Left colon (tissue), 2 donors: ENCODE results near the gene MICB. TPM values are rescaled to one million over a fixed set of nuclear protein-coding genes. Genes with fewer than 3 reads are reported as not detected.
"Not testable (repeated sequence)": the region's sequence is repeated elsewhere in the genome, so short reads cannot be mapped to it uniquely, and the experiment has no call there.

Source experiments
- ATAC-seq: fragments of 200-7000 bp; cut with Tn5 transposase; one replicate; pipeline ENCODE4 v1.9.1; 2020; ENCODE audit warnings: mild to moderate bottlenecking, moderate library complexity
- DNase-seq, 2 donors: peaks; one replicate each; pipeline ENCODE4 v3.0.0-alpha.2; 2020
- intact Hi-C, 2 donors: fragments of 100-400 bp; cut with DNase I in 1 of 2; cut with micrococcal nuclease in 1 of 2; formaldehyde crosslinking; loops; one replicate each; pipeline versions ENCODE4 v1.11.2 to v1.14.0; 2022; cut with DNase I, micrococcal nuclease
- total RNA-seq, 2 donors: library from RNA; stranded (reverse); fragmentation: NEBNext Ultra II Directional; extraction: Animal tissue kit (Norgen Biotek cat#: 25700); gene quantifications; one replicate each; pipeline ENCODE4 v1.2.1, GENCODE V29; 2021
- donor health status: DM: no; HTN: no; CAD: no.
- donor health status: DM: yes; HTN: yes; CAD: no.

Gene MICB
- total RNA-seq, 2 donors from 2014 or later, result 1.2 to 1.3 TPM

DNA sequence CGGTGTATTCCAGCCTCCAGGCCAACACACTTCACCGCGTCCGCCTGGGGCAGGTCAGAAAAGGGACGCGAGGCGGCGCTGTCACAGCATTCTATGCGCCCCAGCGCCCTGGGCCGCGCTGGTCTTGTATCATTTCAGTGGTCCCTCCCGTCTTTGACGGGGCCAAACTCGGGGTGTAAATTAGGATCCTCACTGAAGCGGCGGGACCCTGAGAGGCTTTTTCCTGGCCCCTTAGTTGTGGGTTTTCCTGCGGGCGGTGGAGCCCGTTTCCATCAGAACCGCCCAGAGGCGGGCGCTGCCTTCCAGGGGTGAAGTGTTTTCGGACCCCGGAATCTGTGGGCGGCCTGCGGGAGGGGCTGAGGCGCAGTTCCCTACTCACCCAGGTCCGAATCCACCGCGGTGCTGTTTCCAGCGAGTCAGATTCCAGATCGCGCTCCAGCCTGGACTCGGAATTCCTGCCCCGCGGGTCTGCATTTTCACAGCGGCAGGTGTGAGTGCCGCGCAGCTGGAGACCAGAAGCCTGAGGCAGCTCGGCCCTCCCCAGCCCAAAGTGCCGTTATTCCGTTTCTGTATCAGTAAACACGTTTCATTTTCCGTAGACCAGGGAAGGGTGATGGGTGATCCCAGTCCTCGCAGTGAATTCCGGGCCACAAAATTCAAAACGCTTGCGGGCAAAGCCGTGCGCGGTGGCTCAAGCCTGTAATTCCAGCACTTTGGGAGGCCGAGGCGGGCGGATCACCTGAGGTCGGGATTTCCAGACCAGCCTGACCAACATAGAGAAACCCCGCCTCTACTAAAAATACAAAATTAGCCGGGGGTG, 3.9 kb upstream of the MICB start:
- intact Hi-C loops, result no loop called here
- ATAC-seq (peak; percentile 68), DNase-seq (peak; percentile 76 to 93)

DNA sequence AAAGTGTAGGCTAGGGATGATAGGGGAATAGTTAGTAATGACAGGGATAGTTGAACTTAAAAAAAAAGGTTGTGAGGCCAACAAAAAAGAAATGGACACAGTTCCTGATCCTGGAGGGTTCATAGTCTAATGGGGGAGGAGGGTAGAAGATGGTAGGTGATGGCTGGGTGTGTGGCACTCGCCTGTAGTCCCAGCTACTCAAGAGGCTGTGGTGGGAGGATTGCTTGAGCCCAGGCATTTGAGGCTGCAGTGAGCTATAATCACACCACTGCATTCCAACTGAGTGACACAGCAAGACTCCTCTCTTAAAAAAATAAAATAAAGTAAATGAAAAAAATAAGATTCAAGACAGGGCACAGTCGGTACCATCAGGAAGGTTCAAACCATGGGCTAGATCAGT, 2.4 kb upstream of the MICB start:
- intact Hi-C loops, result no loop called here
- ATAC-seq (no peak), DNase-seq (no peak)

DNA sequence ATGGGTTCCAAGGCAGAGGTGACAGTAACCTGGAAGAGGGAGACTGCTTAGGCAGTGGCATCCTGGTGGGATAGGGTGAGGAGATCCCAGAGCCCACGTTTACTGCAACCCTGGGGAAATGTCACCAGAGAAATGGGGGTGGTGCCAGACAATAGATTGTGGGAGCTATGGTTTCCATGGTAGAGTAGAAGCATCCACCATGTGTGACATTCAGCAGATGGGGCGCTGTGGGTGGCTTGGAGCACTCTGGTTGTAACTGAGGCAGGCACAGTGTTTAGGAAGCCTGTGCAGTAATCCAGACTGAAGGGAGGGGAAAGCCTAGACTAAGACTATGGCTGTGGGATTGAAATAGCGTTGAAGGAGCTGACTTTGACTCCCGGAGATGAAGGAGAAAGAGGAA, 1.1 kb upstream of the MICB start:
- DNase-seq, ATAC-seq, intact Hi-C loops: not testable (repeated sequence)

DNA sequence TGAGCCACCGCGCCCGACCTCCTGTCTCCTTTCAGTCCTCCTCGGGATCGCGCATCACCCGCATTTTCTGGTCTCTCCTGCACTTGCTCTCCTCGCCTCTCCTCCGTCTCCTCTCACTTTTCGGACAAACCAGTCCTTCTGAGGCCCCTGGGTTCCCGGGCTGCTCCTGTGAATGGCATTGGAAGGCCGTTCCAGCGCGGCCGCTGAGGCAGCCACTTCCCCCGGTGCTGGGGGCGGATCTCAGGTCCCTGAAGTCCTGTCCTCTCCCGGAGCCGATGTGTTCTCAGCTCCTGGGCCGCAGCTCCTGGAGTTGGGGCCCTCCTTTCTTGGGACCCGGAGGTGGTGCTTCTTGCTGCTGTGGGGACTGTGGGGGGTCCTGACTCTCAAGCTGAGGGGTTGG, 803 bp downstream of the MICB start:
- intact Hi-C loops, result no loop called here
- DNase-seq (no peak), ATAC-seq (no peak)

DNA sequence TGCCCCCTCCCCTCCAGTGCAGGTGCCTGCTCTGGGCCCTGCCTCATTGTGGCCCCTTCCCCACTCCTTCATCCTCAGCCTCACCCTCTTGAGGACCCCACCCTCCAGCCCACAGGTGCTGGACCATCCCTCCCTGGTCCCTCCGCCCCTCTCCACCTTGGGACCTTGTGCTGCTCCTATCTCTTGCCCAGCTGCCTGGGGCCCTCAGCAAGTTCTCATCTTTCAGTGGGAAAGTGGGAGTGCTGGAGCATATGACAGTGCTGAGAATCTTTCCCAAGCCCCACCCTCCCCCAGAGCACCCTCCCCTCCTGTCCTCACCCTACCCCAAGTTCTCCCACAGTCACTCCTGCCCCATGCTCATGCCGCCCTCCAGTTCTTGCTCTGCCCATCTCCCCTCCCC, 1.7 kb downstream of the MICB start:
- ATAC-seq, DNase-seq, intact Hi-C loops: not testable (repeated sequence)

DNA sequence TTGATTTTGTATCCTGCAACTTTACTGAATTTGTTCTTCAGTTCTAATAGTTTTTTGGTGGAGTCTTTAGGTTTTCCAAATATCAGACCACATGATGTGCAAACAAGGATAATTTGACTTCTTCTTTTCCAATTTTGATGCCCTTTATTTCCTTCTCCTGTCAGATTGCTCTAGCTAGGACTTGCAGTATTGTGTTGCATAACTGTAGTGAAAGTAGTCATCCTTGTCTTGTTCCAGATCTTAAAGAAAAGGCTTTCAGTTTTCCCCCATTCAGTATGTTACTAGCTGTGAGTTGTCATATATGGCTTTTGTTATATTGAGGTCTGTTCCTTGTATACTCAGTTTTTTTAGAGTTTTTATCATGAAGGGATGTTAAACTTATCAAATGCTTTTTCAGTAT, 4.6 kb downstream of the MICB start:
- intact Hi-C loops, result no loop called here
- ATAC-seq (no peak), DNase-seq (no peak)

DNA sequence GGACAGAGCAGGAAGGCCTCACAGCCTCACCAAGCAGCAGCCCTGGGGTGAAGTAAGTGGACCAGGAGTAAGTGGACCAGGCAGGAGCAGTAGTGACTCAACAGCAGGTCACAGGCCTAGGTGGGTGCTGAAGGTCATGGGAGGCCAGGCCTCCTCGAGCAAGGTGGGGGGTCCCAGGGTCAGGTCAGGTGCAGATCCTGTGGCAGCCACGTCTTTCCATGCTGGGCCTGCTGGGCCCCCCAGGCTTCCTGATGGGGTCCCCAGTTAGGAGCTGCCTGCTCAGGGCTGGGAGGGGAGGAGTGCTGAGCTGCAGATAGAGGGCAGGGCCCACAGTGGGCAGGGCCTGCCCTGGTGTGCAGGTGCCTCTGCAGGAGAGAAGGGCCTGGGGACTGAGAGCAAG, 11.1 kb downstream of the MICB start:
- ATAC-seq, intact Hi-C loops: not testable (repeated sequence)

DNA sequence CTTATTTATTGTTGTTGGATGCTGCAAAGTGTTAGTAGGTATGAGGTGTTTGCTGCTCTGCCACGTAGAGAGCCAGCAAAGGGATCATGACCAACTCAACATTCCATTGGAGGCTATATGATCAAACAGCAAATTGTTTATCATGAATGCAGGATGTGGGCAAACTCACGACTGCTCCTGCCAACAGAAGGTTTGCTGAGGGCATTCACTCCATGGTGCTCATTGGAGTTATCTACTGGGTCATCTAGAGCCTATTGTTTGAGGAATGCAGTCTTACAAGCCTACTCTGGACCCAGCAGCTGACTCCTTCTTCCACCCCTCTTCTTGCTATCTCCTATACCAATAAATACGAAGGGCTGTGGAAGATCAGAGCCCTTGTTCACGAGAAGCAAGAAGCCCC, 12.1 kb downstream of the MICB start:
- DNase-seq, result no peak
- intact Hi-C loops, result no loop called here
- no peak for ATAC-seq

More for the DNA sequence above, 11.1 kb downstream of the MICB start:
- DNase-seq, result not testable (repeated sequence)

DNA sequence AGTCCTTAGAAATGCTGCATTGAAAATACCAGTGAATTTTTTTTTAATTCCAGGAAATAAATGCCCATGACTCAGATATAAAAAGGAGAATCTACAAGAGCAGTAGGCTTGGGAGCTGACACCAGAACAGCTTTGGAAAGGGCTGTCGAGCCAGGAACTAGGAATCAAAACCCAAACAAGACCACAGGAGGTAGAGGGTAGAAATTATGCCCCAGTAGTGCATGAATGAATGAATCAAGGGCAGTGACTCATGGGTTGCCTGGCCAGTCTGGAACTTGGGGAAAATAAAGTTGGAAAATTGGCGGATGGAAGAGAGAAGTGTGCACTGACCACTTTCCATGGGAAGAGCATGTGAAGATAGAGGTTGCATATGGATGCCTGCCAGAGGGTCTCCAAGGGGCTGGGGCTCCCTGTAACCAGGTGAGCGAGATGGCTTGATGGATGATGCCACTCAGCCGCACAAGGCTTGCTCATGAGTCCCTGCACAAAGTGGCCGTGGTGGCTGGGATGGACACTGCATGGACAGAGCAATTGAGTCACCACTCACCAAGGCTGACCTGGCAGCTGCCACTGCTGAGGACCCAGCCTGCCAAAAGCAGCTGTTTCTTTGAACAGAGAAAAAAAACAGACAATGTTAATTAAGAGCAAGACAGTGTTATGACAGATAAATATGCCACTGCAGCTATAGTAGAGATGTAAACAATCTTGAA, 15.7 kb downstream of the MICB start:
- ATAC-seq (no peak), DNase-seq (no peak)
- intact Hi-C loops, result no loop called here

DNA sequence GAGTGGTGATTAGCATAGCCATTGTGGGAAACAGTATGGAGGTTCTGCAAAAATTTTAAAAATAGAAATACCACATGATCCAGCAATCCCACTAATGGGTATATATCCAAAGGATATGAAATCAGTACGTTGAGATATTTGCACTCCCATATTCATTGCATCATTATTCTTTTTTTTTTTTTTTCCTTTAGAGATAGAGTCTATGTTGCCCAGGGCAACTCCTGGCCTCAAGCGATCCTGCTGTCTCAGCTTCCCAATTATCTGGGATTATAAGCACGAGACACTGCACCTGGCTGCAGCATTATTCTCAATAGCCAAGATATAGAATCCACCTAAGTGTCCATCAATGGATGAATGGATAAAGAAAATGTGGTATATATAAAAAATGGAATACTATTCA, 23.9 kb downstream of the MICB start:
- intact Hi-C loops, result no loop called here

DNA sequence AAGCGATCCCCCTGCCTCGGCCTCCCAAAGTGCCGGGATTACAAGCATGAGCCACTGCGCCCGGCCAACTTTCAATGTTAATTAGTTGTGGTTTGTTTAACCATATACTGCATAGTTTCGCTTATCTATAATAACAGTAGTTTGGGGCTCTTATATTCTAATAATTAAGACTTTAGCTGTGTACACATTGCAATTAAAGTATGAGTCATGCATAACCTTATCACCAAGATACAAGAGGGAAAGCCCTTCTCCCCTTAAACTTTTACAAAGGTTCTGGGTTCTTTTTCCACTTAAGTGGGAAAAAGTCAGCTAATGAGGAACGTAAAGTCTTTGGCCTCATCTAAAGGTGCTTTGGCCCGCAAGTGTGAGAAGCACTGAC, 27.6 kb downstream of the MICB start:
- DNase-seq, result no peak
- intact Hi-C loops, result no loop called here
- ATAC-seq, result no peak

More for the DNA sequence above, 23.9 kb downstream of the MICB start:
- DNase-seq, result no peak
- no peak for ATAC-seq

DNA sequence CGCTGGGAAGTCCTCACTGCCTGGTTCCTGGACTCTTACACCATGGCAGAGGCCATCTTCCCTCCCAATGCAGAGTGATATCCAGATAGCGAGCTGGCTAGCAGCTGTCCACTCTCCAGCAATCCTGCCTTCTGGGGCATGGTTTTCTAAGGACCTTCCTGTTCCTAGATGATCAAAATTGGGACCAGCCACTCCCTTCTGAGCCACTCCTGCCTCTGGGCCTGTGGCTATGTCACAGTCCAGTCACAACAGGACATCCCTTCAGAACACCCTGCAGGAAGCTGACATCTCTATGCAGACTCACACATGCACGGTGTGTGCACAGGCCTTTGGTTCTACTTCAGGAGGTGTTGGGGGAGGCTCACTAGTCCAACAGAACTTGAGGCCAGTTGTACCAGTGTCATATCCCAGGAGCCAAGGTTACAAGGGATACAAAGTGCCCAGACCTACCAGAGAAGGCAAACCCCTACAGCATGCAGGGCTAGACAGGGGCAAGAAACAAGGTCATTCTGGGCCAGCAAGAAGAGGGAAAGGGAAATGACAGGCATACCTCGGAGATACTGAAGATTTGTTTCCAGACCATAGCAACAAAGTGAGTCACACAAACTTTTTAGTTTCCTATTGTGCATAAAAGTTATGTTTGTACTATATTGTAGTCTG, 28.1 kb downstream of the MICB start:
- DNase-seq, result no peak
- intact Hi-C loops, result no loop called here
- no peak for ATAC-seq

DNA sequence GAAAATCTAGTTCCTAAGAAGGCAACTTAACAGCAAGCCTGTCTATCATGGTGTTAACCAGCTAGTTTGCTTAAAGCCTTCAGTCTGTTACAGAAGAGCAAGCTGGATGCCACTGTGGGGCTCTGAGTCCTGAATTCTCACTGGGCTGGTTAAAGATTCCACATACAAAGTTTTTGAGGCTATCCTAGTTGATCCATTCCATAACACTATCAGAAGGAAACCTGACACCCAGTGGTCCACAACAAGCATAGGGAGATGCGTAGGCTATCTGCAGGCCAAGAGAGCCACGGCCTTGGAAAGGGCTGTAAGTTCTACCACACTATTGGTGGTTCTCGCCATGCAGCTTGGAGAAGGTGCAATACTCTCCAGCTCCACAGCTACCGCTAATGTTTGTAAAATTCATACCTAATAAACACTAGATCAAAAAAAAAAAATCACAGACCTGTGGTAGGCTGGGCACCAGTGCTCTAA, 30.4 kb downstream of the MICB start:
- intact Hi-C loops, result no loop called here
- ATAC-seq (peak; percentile 6), DNase-seq (no peak)

DNA sequence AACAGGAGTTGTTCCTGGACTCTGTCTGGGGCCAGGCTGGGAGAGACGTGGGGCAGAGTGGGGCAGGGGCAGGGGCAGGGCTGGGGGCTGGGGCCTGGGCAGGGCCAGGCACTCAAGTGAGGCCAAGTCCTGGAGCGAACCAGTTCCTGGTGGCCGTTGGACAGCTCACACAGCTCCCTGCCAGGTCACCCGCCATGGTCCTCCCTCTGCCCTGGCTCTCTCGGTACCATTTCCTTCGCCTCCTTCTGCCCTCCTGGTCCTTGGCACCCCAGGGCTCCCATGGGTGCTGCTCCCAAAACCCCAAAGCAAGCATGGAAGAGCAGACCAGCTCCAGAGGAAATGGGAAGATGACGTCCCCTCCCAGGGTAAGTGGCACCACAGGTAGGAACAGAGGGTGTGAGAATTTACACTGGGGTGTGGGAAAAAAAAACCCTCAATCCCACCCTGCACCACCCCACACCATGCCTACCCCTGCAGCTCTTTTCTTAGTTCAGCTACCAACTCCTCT, 30.9 kb downstream of the MICB start, which contains the start of gene MCCD1:
MCCD1 (plus strand) TSS at position 142 of the 508 bp plus-strand sequence; CDS start at position 195, 53 bp downstream.
- peak; percentile 29 for ATAC-seq
- intact Hi-C loops, result no loop called here

DNA sequence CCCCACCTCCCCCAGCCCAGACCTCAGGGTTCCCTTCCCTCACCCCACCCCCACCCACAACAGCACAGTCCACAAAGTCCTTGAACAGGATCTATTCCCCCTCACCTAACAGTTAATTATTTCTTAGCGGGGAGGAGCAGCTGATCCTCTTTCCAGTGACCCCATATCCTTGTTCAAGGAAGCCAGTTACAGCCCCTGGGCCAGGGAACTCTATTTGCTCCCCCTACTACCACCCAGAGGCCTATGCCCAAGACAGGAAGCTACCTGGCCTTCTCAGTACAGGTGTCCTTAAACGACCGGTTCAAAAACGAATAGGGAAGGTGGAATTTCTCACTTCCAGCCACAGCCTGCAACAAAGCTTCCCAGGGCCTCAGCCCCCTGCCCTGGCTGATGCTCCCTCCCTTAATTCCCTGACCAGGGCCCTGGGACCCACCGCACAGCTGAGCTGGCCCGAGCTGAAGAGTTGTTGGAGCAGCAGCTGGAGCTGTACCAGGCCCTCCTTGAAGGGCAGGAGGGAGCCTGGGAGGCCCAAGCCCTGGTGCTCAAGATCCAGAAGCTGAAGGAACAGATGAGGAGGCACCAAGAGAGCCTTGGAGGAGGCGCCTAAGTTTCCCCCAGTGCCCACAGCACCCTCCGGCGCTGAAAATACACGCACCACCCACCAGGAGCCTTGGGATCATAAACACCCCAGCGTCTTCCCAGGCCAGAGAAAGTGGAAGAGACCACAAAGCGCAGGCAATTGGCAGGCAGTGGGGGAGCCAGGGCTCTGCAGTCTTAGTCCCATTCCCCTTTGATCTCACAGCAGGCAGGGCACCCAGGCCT, 31.6 kb downstream of the MICB start:
- ATAC-seq (peak; percentile 24), DNase-seq (no peak)
- intact Hi-C loops, result no loop called here

More for the DNA sequence above, 30.9 kb downstream of the MICB start, which contains the start of gene MCCD1:
- DNase-seq, result no peak

DNA sequence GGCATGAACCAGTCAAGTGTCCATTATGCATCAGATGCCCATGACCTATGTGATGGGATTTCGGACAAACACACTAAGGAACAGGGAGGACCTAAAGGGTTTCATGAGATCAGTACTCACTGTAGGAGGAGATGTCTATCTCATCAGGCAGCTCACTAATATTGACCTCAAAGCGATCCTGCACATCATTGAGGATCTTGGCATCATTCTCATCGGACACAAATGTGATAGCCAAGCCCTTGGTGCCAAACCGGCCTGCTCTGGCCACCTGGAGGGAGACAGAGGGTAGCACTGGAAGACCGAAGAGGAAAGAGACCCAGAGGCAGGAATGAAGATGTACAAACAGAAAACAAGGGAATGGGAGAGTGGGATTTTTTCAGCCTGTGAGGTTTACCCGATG, 32.7 kb downstream of the MICB start:
- intact Hi-C loops, result no loop called here
- ATAC-seq, result no peak
- no peak for DNase-seq

DNA sequence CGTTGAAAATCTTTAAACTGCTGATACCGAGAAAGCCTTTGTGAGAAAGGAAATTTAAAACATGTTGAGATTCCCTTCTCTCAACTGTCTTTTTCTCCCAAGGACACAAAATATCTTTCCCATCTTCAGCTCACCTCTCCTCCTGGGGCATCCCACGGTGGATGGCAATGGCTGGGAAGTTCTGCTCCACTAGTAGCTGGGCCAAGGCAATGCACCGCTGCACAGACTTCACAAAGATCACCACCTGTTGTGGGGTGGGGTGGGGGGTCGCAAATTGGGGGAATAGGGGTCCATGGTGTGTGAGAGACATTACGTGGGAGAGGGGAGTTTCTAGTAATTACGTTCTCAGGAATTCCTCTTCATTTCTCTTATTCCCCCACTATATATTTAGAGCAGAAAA, 33.2 kb downstream of the MICB start:
- intact Hi-C loops, result no loop called here
- no peak for ATAC-seq

DNA sequence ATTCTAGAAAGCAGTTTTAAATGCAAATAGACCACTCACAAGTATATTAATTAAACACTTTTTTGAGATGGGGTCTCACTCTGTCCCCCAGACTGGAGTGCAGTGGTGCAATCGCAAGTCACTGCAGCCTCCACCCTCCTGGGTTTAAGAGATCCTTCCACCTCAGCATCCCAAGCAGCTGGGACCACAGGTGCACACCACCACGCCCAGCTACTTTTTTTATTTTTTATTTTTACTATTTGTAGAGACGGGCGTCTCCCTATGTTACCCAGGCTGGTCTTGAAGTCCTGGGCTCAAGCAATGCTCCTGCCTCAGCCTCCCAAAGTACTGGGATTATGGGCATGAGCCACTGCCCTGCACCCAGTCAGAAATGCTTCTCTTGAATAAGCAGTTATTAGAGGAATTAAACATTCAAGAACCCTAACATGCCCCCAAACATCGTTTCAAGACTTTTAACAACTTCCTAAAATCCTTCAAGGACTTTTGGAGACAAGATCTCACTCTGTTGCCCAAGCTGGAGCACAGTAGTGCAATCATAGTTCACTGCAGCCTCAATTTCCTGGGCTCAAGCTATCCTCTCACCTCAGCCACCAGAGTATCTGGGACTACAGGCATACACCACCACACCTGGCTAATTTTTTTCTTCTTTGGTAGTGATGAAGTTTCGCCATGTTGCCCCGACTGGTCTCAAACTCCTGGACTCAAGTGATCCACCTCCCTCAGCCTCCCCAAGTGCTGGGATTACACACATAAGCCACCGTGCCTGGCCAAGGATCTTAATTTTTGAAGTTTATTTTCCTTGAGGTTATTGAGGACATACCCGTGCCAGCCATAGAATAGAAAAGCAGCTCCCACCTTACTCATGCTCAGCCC, 34.1 kb downstream of the MICB start:
- DNase-seq (no peak), ATAC-seq (no peak)
- intact Hi-C loops, result no loop called here

More for the DNA sequence above, 33.2 kb downstream of the MICB start:
- DNase-seq, result no peak
